Neutrophil (primary cell): Measurements from ENCODE around the gene CHFR.

ENCODE experiments used
- H3K27ac ChIP-seq: fragments of 200-600 bp; sonication (generic); 2 replicates; pipeline ENCODE4 v1.5.1; 2016; ENCODE audit warnings: mild to moderate bottlenecking, moderate library complexity
- H3K27me3 ChIP-seq: fragments of 200-600 bp; sonication (generic); 2 replicates; pipeline ENCODE4 v1.6.0; 2016; ENCODE audit warnings: mild to moderate bottlenecking
- H3K36me3 ChIP-seq: fragments of 200-600 bp; sonication (generic); 2 replicates; pipeline ENCODE4 v1.5.1; 2017
- H3K4me1 ChIP-seq, 2 experiments: fragments of 200-600 bp in 1 of 2; sonication (generic) in 1 of 2; 1 replicate in 1 of 2; 2 replicates in 1 of 2; pipeline versions ENCODE4 v1.5.1 to v1.6.1; 2013 to 2016; ENCODE audit warnings: low read depth in 1 of 2, low read length in 1 of 2, mild to moderate bottlenecking in 1 of 2, moderate library complexity in 1 of 2; ENCODE audit not compliant: control insufficient read depth in 1 of 2, insufficient read depth in 1 of 2
- H3K4me3 ChIP-seq, 2 experiments: fragments of 200-600 bp in 1 of 2; sonication (generic) in 1 of 2; 1 replicate in 1 of 2; 2 replicates in 1 of 2; pipeline ENCODE4 v1.5.1; 2013 to 2016; ENCODE audit warnings: low read depth in 1 of 2, low read length in 1 of 2, mild to moderate bottlenecking in 1 of 2, moderate library complexity in 1 of 2
- H3K9me3 ChIP-seq: fragments of 200-600 bp; sonication (generic); 2 replicates; pipeline ENCODE4 v1.5.1; 2016
- TF ChIP-seq, protein P1 (sequence below): fragments of 200-600 bp; sonication (generic); IDR thresholded peaks from 2 replicates; pipeline ENCODE4 v1.5.1; 2016; ENCODE audit warnings: antibody characterized with exemption

The CHFR gene

DNA sequence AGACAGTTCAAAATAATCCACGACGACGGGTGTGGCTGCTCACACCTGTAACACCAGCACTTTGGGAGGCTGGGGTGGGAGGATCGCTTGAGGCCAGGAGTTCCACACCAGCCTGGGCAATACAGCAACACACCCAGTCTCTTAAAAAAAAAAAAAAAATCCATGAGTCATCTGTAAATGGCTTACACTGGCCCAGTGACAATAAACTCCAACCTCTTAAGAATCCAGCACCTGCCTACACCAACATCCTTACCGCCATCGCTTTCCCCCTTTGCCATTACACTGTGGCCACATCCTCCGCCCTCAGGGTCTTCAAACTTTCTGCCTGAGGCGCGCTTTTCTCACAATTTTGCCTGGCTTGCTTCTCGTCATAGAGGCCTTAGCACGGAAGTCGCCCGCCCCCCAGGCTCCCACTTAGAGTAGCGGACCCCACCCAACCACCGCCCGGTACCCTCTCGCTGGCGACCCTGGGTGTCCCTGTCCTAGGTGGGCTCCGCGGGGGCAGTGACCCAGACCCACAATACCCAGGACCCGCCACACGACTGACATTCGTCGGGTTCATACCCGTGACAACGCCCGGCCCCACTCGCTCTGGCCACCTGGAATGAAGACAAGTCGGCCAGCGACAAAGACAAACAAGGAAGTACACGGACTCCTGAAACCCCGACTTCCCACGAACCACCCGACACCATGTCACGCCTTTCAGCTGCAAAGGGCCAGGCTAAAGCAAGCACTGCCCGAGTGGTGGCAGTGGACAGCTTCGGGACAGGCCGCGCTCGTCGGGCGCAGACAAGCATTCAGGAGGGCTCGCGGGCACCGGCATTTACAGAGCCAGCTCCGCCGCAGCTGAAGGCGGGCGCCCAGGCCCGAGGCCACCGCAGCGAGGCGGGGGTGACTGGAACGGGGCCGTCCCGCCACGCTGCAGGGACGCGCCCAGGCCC lies 59.4 kb downstream of the CHFR start:
- peak overlapping the region; percentile 81 to 82 for H3K4me3 ChIP-seq
- peak overlapping the region; percentile 98 for H3K27ac ChIP-seq
- H3K36me3 ChIP-seq, result peaks cover 27% of the 10 kb centered on the region
- peaks cover 13 to 16% of the 10 kb centered on the region in 2 experiments for H3K4me1 ChIP-seq
- TF ChIP-seq, protein P1, sequence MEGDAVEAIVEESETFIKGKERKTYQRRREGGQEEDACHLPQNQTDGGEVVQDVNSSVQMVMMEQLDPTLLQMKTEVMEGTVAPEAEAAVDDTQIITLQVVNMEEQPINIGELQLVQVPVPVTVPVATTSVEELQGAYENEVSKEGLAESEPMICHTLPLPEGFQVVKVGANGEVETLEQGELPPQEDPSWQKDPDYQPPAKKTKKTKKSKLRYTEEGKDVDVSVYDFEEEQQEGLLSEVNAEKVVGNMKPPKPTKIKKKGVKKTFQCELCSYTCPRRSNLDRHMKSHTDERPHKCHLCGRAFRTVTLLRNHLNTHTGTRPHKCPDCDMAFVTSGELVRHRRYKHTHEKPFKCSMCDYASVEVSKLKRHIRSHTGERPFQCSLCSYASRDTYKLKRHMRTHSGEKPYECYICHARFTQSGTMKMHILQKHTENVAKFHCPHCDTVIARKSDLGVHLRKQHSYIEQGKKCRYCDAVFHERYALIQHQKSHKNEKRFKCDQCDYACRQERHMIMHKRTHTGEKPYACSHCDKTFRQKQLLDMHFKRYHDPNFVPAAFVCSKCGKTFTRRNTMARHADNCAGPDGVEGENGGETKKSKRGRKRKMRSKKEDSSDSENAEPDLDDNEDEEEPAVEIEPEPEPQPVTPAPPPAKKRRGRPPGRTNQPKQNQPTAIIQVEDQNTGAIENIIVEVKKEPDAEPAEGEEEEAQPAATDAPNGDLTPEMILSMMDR, result no peak
- no peaks in the 10 kb centered on the region for H3K9me3 ChIP-seq
- H3K27me3 ChIP-seq, result no peaks in the 10 kb centered on the region

DNA sequence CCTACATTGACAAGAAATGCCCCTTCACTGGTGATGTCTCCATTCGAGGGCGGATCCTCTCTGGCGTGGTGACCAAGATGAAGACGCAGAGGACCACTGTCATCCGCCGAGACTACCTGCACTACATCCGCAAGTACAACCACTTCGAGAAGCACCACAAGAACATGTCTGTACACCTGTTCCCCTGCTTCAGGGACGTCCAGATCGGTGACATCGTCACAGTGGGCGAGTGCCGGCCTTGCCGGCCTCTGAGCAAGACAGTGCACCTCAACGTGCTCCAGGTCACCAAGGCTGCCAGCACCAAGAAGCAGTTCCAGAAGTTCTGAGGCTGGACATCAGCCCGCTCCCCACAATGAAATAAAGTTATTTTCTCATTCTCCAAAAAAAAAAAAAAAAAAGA lies 61.5 kb downstream of the CHFR start:
- Histone ChIP-seq H3K36me3 (peaks cover 24% of the 10 kb centered on the region), H3K9me3 (no peaks in the 10 kb centered on the region), H3K4me1 (peaks cover 13 to 16% of the 10 kb centered on the region in 2 experiments), H3K27me3 (no peaks in the 10 kb centered on the region), H3K4me3 (no peak overlapping the region), H3K27ac (no peak overlapping the region)
- TF ChIP-seq, protein P1, result no peak

DNA sequence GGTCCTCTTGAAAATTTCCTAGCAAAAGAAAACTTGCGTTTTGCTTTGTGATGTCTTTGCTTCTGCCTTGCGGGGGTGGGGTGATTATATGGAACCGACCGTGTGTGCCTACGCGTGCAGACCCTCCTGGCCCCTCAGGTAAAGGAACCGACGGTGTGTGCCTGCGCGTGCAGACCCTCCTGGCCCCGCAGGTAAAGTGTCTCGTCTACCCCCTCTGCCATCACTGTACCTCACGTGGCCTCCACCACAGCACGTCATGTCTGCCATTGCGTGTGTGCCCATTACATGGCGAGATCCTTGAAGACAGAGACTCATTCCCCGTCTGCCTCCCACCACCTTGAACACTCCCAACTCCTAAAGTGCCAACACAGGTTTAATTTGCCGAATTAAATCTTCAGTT lies 62.3 kb downstream of the CHFR start:
- Histone ChIP-seq H3K9me3 (no peaks in the 10 kb centered on the region), H3K4me3 (no peak overlapping the region), H3K36me3 (peaks cover 31% of the 10 kb centered on the region), H3K27me3 (no peaks in the 10 kb centered on the region), H3K4me1 (peaks cover 13 to 16% of the 10 kb centered on the region in 2 experiments), H3K27ac (no peak overlapping the region)
- TF ChIP-seq, protein P1, result no peak

DNA sequence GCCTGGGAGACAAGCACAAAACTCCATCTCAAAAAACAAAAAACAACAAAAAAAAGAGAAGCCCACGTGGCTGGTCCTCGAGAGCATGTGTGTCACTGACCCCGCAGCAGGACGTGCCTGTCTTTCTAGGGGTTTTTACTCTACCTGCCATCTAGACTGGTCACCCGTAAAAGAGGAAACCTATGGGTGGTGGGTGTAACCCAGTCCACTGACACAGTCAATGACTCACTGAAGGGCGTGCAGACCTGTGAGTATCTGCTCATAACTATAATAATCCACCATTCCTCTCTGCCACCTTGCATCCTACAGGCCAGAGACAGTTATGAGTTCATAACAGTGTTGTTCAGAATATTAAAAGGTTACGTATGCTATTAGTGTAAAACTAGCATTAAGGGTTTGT lies 63.4 kb downstream of the CHFR start:
- Histone ChIP-seq H3K27me3 (no peaks in the 10 kb centered on the region), H3K4me3 (no peak overlapping the region), H3K9me3 (no peaks in the 10 kb centered on the region), H3K36me3 (peaks cover 41% of the 10 kb centered on the region), H3K27ac (no peak overlapping the region), H3K4me1 (peaks cover 8 to 11% of the 10 kb centered on the region in 2 experiments)
- TF ChIP-seq, protein P1, result no peak

DNA sequence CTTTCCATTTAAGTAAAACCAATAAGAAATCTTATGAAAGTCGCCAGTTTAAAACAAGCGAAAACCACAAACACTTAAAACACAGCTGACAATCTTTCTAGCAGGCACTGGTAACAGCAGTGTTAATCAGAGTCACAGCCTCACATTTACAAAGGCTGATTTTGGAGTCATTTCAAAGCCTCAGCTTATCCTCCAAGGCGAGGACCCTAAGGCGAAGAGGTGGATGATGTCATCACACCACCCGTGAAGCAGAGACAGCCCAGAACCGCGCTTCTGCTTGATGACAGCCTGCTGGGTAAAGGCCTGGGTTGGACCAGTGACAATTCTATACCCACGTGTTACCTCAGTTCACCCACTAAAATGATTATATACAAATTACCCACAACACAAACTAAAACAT lies 68.8 kb downstream of the CHFR start:
- no peaks in the 10 kb centered on the region for H3K4me1 ChIP-seq
- H3K9me3 ChIP-seq, result no peaks in the 10 kb centered on the region
- H3K27me3 ChIP-seq, result no peaks in the 10 kb centered on the region
- TF ChIP-seq, protein P1, result no peak
- no peak overlapping the region for H3K27ac ChIP-seq
- H3K36me3 ChIP-seq, result peaks cover 73% of the 10 kb centered on the region
- no peak overlapping the region for H3K4me3 ChIP-seq
